GM04503 (cell line): Measurements from ENCODE around the gene SND1.

Source experiments
- DNase-seq: peaks from one replicate; pipeline ENCODE4 v3.0.0-alpha.2; 2012; ENCODE audit warnings: low read depth

Gene SND1

GRCh38 chr7:128115821-128116723 is 464.1 kb downstream of the SND1 start:
- no peak for DNase-seq

- DNase-seq = no peak
These were observed 464.7 kb downstream of the SND1 start for GRCh38 chr7:128116740-128117139.

- no peak for DNase-seq
These were observed 465.7 kb downstream of the SND1 start for GRCh38 chr7:128117691-128118090.

GRCh38 chr7:128119036-128119435 is 467.0 kb downstream of the SND1 start:
- no peak for DNase-seq

- DNase-seq = no peak
These were observed 468.1 kb downstream of the SND1 start for GRCh38 chr7:128120116-128120515.

GRCh38 chr7:128120976-128121490 is 469.0 kb downstream of the SND1 start:
- no peak for DNase-seq

GRCh38 chr7:128121711-128122530 is 469.9 kb downstream of the SND1 start:
- DNase-seq = no peak

GRCh38 chr7:128122576-128123290 is 470.7 kb downstream of the SND1 start:
- DNase-seq = no peak

- DNase-seq = no peak
These were observed 471.5 kb downstream of the SND1 start for GRCh38 chr7:128123291-128124037.

GRCh38 chr7:128124786-128125185 is 472.8 kb downstream of the SND1 start:
- no peak for DNase-seq

GRCh38 chr7:128125816-128126215 is 473.8 kb downstream of the SND1 start:
- DNase-seq = no peak

GRCh38 chr7:128128401-128128800 is 476.4 kb downstream of the SND1 start:
- DNase-seq = no peak

GRCh38 chr7:128129224-128129864 is 477.4 kb downstream of the SND1 start:
- no peak for DNase-seq

GRCh38 chr7:128131115-128131514 is 479.1 kb downstream of the SND1 start:
- no peak for DNase-seq

- no peak for DNase-seq
These were observed 479.7 kb downstream of the SND1 start for GRCh38 chr7:128131731-128132130.

GRCh38 chr7:128132426-128133069 is 480.6 kb downstream of the SND1 start:
- no peak for DNase-seq

GRCh38 chr7:128135159-128135514 is 483.1 kb downstream of the SND1 start:
- DNase-seq = no peak

GRCh38 chr7:128135515-128136214 is 483.7 kb downstream of the SND1 start:
- DNase-seq = no peak

- DNase-seq = no peak
These were observed 484.2 kb downstream of the SND1 start for GRCh38 chr7:128136215-128136597.

GRCh38 chr7:128137181-128137580 is 485.2 kb downstream of the SND1 start:
- no peak for DNase-seq
